Tibial artery (tissue), 4 donors: ENCODE measurements around the gene NXPH1.

Source experiments
- DNase-seq, 2 donors: peaks; one replicate each; pipeline ENCODE4 v3.0.0-alpha.2; 2019
- H3K27ac ChIP-seq, 2 donors: fragments of 200-600 bp; sonication (generic) in 1 of 2; 1 replicate in 1 of 2; 2 replicates in 1 of 2; pipeline ENCODE4 v1.5.1; 2018 to 2019; ENCODE audit warnings: mild to moderate bottlenecking in 1 of 2
- H3K27me3 ChIP-seq, 2 donors: fragments of 200-600 bp; sonication (generic) in 1 of 2; one replicate each; pipeline versions ENCODE4 v1.5.1 to v1.6.0; 2016 to 2019
- H3K36me3 ChIP-seq, 3 donors: fragments of 200-600 bp; sonication (generic) in 2 of 3; one replicate each; pipeline ENCODE4 v1.5.1; 2016 to 2019; ENCODE audit warnings: mild to moderate bottlenecking in 2 of 3
- H3K4me1 ChIP-seq, 4 donors: fragments of 200-600 bp; sonication (generic) in 2 of 4; 1 replicate in 3 of 4; 2 replicates in 1 of 4; pipeline ENCODE4 v1.5.1; 2016 to 2019
- H3K4me3 ChIP-seq, 2 donors: fragments of 200-600 bp; sonication (generic) in 1 of 2; 1 replicate in 1 of 2; 2 replicates in 1 of 2; pipeline ENCODE4 v1.5.1; 2018 to 2019; ENCODE audit warnings: mild to moderate bottlenecking in 2 of 2
- H3K9me3 ChIP-seq, 3 donors: fragments of 200-600 bp; sonication (generic) in 1 of 3; one replicate each; pipeline ENCODE4 v1.5.1; 2016 to 2019
- intact Hi-C: fragments of 100-400 bp; cut with DNase I; formaldehyde crosslinking; loops from one replicate; pipeline ENCODE4 v1.15.0; 2023; ENCODE audit warnings: low total_unique reads
- TF ChIP-seq, protein P1 (sequence below), 2 experiments: fragments of 200-600 bp in 1 of 2; fragments of 450-650 bp in 1 of 2; IDR thresholded peaks; one replicate each; pipeline ENCODE4 v1.5.1; 2017 to 2019; ENCODE audit warnings: antibody characterized with exemption in 2 of 2, mild to moderate bottlenecking in 1 of 2, moderate library complexity in 1 of 2

Gene NXPH1

DNA sequence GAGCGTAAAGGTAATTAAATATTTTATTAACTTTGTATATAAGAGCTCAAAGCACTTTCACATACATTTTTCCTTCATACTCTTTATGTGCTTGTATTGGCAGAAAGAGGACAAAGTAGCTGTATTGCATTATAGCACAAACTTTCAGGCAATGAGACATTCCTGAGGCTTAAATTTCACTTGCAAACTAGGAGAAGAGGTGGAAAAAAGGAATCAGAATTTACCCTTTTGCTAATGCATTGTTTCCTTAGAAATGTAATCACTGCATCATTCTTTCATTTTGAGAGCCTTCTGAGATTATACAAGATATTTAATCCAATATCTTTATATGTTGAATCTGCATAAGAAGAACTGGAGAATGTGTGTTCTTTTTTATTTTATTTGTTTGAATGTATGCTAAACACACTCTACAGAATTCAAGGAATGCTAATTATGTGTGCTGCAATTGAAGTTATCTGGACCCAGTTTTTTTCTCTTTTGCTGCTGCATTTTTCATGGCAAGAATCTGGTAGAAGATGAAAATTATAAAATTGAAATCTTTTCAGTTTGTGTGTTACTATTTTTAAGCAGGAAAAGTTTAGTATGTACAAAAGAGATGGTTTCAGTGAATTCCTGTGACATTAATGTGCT is 185.1 kb downstream of the NXPH1 start:
- no peaks in the 10 kb centered on the region for H3K27me3 ChIP-seq
- H3K9me3 ChIP-seq, result no peaks in the 10 kb centered on the region
- H3K27ac ChIP-seq, result no peak overlapping the region
- intact Hi-C loops, result no loop called here
- H3K4me3 ChIP-seq, result no peak overlapping the region
- H3K4me1 ChIP-seq, result no peaks in the 10 kb centered on the region
- TF ChIP-seq, protein P1, sequence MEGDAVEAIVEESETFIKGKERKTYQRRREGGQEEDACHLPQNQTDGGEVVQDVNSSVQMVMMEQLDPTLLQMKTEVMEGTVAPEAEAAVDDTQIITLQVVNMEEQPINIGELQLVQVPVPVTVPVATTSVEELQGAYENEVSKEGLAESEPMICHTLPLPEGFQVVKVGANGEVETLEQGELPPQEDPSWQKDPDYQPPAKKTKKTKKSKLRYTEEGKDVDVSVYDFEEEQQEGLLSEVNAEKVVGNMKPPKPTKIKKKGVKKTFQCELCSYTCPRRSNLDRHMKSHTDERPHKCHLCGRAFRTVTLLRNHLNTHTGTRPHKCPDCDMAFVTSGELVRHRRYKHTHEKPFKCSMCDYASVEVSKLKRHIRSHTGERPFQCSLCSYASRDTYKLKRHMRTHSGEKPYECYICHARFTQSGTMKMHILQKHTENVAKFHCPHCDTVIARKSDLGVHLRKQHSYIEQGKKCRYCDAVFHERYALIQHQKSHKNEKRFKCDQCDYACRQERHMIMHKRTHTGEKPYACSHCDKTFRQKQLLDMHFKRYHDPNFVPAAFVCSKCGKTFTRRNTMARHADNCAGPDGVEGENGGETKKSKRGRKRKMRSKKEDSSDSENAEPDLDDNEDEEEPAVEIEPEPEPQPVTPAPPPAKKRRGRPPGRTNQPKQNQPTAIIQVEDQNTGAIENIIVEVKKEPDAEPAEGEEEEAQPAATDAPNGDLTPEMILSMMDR (IDR thresholded peaks at IDR 0.05), result no peak
- no peaks in the 10 kb centered on the region for H3K36me3 ChIP-seq
- no peak for DNase-seq

DNA sequence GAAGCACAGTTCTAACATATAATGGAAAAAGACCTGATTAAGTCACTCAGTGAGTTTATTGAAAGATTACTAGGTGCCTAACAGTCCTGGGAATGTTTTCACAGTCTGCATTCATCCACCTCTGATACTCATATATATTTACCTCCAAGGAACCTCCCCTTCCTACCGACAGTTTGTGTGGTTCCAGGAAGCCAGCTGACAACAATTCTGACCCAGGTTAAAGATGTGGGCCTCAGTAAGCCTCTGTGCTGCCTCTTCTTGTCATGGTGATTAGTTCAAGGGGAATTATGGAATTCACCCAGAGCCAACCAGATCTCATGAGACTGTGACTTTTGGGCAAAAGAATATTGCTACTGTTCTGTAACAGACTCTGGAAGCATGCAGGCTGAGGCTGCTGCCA is 186.8 kb downstream of the NXPH1 start:
- TF ChIP-seq, protein P1 (IDR thresholded peaks at IDR 0.05), result no peak
- H3K4me3 ChIP-seq, result no peak overlapping the region
- H3K36me3 ChIP-seq, result no peaks in the 10 kb centered on the region
- DNase-seq, result no peak
- H3K4me1 ChIP-seq, result no peaks in the 10 kb centered on the region
- H3K27me3 ChIP-seq, result no peaks in the 10 kb centered on the region
- H3K27ac ChIP-seq, result no peak overlapping the region
- no peaks in the 10 kb centered on the region for H3K9me3 ChIP-seq
- intact Hi-C loops, result no loop called here

- no peaks in the 10 kb centered on the region for H3K27me3 ChIP-seq
- no peak overlapping the region for H3K4me3 ChIP-seq
- no peaks in the 10 kb centered on the region for H3K4me1 ChIP-seq
- intact Hi-C loops, result no loop called here
- H3K9me3 ChIP-seq, result no peaks in the 10 kb centered on the region
- TF ChIP-seq, protein P1 (IDR thresholded peaks at IDR 0.05), result no peak
- DNase-seq, result no peak
- no peaks in the 10 kb centered on the region for H3K36me3 ChIP-seq
- H3K27ac ChIP-seq, result no peak overlapping the region
These were observed 192.2 kb downstream of the NXPH1 start for GRCh38 chr7:8625612-8626011.

DNA sequence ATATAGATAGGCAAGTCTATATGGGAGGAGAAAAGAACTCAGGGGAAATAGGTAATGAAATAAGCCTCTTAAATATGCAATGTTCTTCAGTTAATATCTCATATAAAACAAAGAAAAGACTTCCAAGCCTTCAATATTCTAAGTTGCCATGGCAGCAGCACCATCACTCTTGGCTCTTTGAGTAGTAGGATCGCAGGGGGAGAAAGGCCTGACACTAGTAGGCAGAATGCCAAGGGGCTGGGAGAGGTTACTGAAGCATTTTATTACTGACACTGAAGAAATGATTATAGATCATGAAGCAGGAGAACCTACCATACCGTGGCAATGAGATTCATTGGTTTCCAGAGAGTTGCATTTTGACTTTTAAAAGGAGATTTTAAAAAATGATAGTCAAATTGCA is 193.9 kb downstream of the NXPH1 start:
- DNase-seq, result no peak
- intact Hi-C loops, result no loop called here
- H3K27ac ChIP-seq, result no peak overlapping the region

GRCh38 chr7:8628656-8629055 is 195.2 kb downstream of the NXPH1 start:
- TF ChIP-seq, protein P1 (IDR thresholded peaks at IDR 0.05), result no peak
- Histone ChIP-seq H3K27me3 (no peaks in the 10 kb centered on the region), H3K4me1 (no peaks in the 10 kb centered on the region), H3K4me3 (no peak overlapping the region), H3K9me3 (no peaks in the 10 kb centered on the region), H3K27ac (no peak overlapping the region), H3K36me3 (no peaks in the 10 kb centered on the region)
- no peak for DNase-seq
- intact Hi-C loops, result no loop called here

More for the DNA sequence above, 193.9 kb downstream of the NXPH1 start:
- H3K36me3 ChIP-seq, result no peaks in the 10 kb centered on the region
- no peak overlapping the region for H3K4me3 ChIP-seq
- H3K9me3 ChIP-seq, result no peaks in the 10 kb centered on the region
- TF ChIP-seq, protein P1 (IDR thresholded peaks at IDR 0.05), result no peak
- H3K4me1 ChIP-seq, result no peaks in the 10 kb centered on the region
- H3K27me3 ChIP-seq, result no peaks in the 10 kb centered on the region

DNA sequence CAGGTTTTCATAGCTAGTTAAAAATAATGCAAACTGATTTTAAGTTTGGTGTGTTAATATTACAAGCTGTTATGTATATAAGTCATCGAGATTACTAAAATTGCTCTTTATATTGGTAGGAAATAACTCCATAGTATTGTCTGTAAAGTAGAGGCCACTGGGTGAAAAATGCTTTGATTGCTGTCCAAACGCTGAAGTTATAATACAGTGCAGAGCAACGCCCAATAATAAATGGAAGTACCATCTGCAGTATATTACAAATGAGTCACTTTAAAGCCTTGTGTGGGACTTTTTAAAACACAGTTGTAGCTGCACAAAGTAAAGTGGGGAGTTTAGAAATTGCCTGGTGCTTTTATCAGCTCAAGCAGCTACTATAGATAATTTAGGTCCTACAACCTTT is 196.1 kb downstream of the NXPH1 start:
- intact Hi-C loops, result no loop called here
- Histone ChIP-seq H3K36me3 (no peaks in the 10 kb centered on the region), H3K27ac (no peak overlapping the region), H3K27me3 (no peaks in the 10 kb centered on the region), H3K9me3 (no peaks in the 10 kb centered on the region), H3K4me3 (no peak overlapping the region), H3K4me1 (no peaks in the 10 kb centered on the region)
- no peak for DNase-seq
- TF ChIP-seq, protein P1 (IDR thresholded peaks at IDR 0.05), result no peak
